Chondrocyte (in vitro differentiated cells): ENCODE data around the gene NOXA1. TPM values are rescaled to one million over a fixed set of nuclear protein-coding genes. Genes with fewer than 3 reads are reported as not detected.

Experiments
- DNase-seq: peaks from one replicate; pipeline ENCODE4 v3.0.0; 2021; ENCODE audit warnings: mixed read lengths, low spot score
- H3K27ac Mint-ChIP-seq: one replicate; pipeline ENCODE4 v1.8.0; 2021; ENCODE audit warnings: mild to moderate bottlenecking, moderate library complexity, mixed read lengths; ENCODE audit not compliant: unreplicated experiment
- H3K27me3 Mint-ChIP-seq: 2 replicates; pipeline ENCODE4 v1.8.0; 2021; ENCODE audit warnings: low read depth, mixed read lengths
- H3K36me3 Mint-ChIP-seq: 2 replicates; pipeline ENCODE4 v1.8.0; 2021; ENCODE audit warnings: low read depth, mixed read lengths
- H3K4me1 Mint-ChIP-seq: 2 replicates; pipeline ENCODE4 v1.8.0; 2021; ENCODE audit warnings: low read depth, mild to moderate bottlenecking, mixed read lengths
- H3K4me3 Mint-ChIP-seq: one replicate; pipeline ENCODE4 v1.8.0; 2021; ENCODE audit warnings: mild to moderate bottlenecking, moderate library complexity, mixed read lengths; ENCODE audit not compliant: unreplicated experiment
- H3K9me3 Mint-ChIP-seq: 2 replicates; pipeline ENCODE4 v1.8.0; 2021; ENCODE audit warnings: low read depth, mixed read lengths
- total RNA-seq: library from RNA; stranded (reverse); gene quantifications from 3 replicates; pipeline ENCODE4 v1.2.1, GENCODE V29; 2021
- TF ChIP-seq, protein P1 (sequence below): fragments of 200-600 bp; sonication (generic); IDR thresholded peaks from 2 replicates; pipeline ENCODE4 v1.5.0; 2021; ENCODE audit warnings: antibody characterized with exemption, mild to moderate bottlenecking, moderate library complexity

NOXA1 gene
- total RNA-seq, 1 donor from 2014 or later: 2.0 TPM

DNA sequence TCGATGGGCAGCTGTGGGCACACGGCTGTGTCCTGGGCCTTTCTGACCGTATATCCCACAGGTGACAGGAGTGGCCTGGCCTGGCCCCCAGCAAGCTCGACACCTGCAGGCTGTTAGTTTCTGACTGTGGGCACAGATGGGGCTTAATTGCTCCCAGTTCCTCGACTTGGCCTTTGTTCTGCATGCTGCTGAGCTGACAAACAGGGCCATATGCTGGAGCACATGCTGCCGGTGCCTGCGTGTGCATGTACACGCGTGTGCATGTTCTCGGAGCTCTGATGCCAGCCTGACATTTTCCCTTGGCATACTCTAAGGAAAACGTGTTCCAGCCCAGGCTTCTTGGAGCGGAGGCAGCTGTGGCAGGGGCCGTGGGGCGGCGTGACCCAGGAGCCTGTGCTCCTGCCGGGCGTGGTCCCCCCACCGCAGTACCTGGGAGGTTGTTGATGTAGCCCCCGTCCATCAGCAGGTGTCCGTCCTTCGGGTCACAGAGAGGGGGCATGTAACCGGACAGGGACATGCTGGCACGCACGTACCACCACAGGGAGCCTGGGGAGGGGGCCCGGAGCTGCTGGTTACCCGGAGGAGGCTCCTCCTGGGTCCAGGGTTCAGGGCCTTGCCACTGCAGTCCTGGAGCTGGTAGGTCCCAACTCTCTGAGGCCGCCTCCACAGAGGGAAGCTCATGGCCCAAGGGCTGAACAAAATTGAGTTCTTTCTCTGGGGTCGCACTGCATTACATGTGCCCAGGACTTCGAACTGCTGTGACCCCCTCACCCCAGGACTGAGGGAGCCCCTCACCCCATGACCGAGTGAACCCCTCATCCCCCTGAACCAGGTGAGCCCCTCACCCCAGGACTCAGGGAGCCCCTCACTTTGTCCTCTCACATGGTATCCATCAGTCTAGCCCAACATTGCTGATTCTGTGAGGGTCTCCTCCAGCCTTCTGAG lies 40.1 kb downstream of the NOXA1 start:
- no peaks in the 10 kb centered on the region for H3K4me1 Mint-ChIP-seq
- H3K36me3 Mint-ChIP-seq: no peaks in the 10 kb centered on the region
- H3K9me3 Mint-ChIP-seq: no peaks in the 10 kb centered on the region
- no peaks in the 10 kb centered on the region for H3K27me3 Mint-ChIP-seq
- H3K4me3 Mint-ChIP-seq: no peak overlapping the region
- H3K27ac Mint-ChIP-seq: no peak overlapping the region
- no peak for DNase-seq
- TF ChIP-seq, protein P1, sequence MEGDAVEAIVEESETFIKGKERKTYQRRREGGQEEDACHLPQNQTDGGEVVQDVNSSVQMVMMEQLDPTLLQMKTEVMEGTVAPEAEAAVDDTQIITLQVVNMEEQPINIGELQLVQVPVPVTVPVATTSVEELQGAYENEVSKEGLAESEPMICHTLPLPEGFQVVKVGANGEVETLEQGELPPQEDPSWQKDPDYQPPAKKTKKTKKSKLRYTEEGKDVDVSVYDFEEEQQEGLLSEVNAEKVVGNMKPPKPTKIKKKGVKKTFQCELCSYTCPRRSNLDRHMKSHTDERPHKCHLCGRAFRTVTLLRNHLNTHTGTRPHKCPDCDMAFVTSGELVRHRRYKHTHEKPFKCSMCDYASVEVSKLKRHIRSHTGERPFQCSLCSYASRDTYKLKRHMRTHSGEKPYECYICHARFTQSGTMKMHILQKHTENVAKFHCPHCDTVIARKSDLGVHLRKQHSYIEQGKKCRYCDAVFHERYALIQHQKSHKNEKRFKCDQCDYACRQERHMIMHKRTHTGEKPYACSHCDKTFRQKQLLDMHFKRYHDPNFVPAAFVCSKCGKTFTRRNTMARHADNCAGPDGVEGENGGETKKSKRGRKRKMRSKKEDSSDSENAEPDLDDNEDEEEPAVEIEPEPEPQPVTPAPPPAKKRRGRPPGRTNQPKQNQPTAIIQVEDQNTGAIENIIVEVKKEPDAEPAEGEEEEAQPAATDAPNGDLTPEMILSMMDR: no peak

DNA sequence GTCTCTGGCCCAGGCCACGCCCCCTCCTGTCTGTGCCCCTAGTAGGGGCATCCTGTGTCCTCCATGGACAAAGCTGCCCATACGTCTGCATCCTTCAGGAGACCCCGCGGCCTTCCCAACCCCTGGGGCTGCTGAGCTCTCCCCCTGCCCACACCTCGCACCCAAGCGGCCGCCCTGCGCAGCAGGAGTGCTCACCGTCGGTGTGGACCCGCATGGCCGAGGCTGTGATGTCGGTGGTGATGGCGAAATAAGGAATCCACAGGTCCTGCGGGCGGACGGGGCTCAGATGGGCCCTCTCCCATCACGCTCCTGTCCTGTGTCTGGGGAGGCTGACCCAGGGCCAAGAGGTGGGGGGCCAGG lies 40.7 kb downstream of the NOXA1 start:
- Mint-ChIP-seq H3K9me3 (no peaks in the 10 kb centered on the region), H3K4me3 (no peak overlapping the region), H3K4me1 (no peaks in the 10 kb centered on the region), H3K36me3 (no peaks in the 10 kb centered on the region), H3K27me3 (no peaks in the 10 kb centered on the region), H3K27ac (no peak overlapping the region)
- DNase-seq: no peak
- TF ChIP-seq, protein P1: no peak

DNA sequence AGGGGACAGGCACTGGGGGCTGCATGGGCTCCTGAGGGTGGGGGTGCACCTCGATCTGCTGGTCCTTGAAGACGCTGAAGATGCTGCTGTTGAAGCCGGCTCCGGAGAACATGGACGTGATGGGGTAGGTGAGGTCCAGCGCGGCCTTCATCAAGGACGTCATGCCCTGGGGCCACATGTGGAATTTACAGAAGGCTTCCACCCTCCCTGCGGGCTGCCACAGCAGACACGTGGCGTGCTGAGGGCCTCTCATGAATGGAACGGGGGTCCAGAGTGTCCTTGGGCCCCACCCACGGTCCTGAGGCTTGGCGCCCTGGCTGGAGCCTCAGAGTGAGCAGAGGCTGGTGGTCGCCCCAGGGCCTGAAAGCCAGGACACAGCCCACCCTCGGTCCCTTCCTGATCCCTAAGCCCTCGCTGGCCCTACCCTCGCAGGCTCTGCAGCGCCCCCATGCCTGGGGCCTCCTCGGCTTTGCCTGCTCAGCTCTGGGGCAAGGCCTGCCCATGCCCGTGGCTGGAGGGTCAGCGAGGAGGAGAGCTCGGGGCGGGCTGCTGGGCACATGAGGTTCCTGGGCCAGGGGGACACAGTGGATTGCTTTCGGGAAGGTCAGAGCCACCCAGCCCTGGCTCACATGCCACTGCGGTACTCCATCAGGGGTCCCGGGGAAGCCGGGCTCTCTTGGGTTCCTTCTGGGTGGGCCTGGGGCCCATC lies 41.3 kb downstream of the NOXA1 start:
- Mint-ChIP-seq H3K4me3 (no peak overlapping the region), H3K4me1 (no peaks in the 10 kb centered on the region), H3K9me3 (no peaks in the 10 kb centered on the region), H3K27me3 (peaks cover under 1% of the 10 kb centered on the region), H3K36me3 (no peaks in the 10 kb centered on the region), H3K27ac (no peak overlapping the region)
- TF ChIP-seq, protein P1: no peak
- no peak for DNase-seq

DNA sequence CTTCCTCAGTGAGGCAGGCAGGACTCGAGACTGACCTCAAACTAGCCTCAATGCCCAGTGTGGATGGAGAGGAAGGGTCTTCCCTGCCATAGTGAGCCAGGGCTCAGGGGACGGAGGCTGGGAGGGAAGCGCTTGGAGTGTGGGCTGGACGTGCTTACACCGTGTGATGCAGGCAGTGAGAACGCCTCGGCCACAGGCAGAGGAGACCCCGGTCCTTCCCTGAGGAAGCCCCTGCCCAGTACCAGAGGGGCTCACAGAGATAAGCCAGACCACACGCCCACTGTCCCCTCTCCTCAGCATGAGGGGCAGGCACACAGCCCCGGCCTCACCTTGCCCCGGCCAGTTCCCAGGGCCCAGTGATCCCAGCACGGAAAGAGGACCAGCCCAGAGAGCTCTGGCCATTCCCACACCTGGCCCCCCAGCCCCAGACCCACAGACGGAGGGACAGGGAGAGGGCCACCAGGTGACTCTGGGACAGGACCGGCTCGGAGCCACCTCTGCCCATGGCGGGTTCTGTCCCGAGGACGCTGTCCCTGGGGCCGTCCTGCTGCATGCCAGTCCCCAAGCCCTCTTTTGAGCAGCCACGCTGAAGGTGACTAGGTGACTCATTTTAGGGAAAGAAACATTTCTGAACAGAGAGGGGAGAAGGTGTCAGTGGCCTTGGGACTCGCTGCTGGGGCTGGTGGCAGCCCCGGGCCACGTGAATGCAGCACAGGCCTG lies 42.0 kb downstream of the NOXA1 start:
- TF ChIP-seq, protein P1: no peak
- H3K27ac Mint-ChIP-seq: no peak overlapping the region
- no peak for DNase-seq

More for the DNA sequence above, 42.0 kb downstream of the NOXA1 start:
- no peak overlapping the region for H3K4me3 Mint-ChIP-seq
- no peaks in the 10 kb centered on the region for H3K36me3 Mint-ChIP-seq
- no peaks in the 10 kb centered on the region for H3K9me3 Mint-ChIP-seq
- H3K27me3 Mint-ChIP-seq: peaks cover 3% of the 10 kb centered on the region
- H3K4me1 Mint-ChIP-seq: no peaks in the 10 kb centered on the region
